Loucy (cell line): ENCODE measurements around the gene NSL1.

Source experiments
- CTCF ChIP-seq: fragments of 200-600 bp; sonication (generic); conservative IDR thresholded peaks from 2 replicates; pipeline ENCODE4 v1.5.1; 2014; ENCODE audit warnings: mild to moderate bottlenecking, antibody characterized with exemption, low read length
- EZH2phosphoT487 ChIP-seq: fragments of 200-600 bp; IDR thresholded peaks from 2 replicates; pipeline ENCODE4 v1.6.1; 2018; ENCODE audit warnings: antibody characterized with exemption, mild to moderate bottlenecking, moderate library complexity, borderline replicate concordance

GRCh38 chr1:212718499-212718898 is 73.1 kb downstream of the NSL1 start:
- TF ChIP-seq CTCF (no peak; the same call in 1 of the 2 replicates), EZH2phosphoT487 (no peak)
